NCI-H1417 (cell line): Measurements from ENCODE around the gene UPK3A.

Experiments
- DNase-seq, 3 experiments: peaks; one replicate each; lab custom pipeline; 2025; lab: John Stamatoyannopoulos, UW

UPK3A gene

DNA sequence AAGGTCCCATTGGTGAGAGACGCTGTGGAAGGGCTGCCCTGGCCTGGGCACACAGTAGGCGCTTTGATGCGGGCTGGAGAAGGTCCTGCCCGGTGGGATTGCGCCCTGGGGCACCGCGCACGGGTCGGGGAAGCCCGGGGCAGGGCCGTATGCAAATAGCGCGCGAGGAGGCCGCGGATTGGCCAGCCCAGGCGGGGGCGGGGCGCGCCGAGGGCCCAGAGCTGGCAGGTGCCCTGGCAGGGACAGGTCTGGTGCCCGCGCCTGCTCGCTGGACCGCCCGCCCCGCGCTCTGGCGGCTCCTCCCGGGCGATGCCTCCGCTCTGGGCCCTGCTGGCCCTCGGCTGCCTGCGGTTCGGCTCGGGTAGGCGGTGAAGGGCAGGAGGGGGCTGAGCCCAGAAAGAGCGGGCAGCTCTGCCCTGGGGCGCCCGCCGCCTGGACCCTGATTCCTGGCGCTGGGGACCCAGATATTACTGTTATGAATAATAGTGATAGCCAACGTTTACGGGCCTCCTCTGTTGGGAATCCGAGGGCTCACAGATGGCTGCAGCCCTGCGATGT is at the start of gene UPK3A:
Gene UPK3A, plus strand, starts transcription at position 245 of the 558 bp plus-strand sequence. Its CDS starts 65 bp downstream, at position 310.
- peak; percentile 28 to 65 (median 59) for DNase-seq

GRCh38 chr22:45235101-45235777 is 49.5 kb upstream of the UPK3A start:
- DNase-seq: peak; percentile 22 to 89 (median 51)

DNA sequence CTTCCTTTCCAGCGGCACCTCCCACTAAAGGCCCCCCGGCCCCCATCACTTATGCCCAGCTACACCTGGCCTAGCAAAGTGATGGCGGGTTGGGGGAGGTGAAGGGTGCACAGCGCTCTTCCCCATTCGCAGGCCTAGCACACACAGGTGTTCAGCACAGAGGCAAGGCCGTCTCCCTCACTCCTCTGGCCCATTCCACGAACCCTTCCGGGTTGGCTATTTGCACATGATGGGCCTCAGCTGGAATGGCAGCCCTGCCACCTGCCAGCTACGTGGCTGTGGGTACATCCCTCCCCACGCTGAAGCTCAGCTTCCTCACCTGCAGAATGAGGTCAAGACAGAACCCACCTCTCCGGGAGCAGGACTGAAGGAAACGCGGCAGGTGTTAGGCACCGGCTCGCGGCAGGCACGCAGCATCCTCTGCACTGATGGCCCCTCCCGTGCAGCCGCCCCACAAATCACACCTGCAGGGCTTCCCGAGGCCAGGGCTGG is 48.9 kb upstream of the UPK3A start:
- DNase-seq: peak; percentile 51 to 66 (median 65)

DNA sequence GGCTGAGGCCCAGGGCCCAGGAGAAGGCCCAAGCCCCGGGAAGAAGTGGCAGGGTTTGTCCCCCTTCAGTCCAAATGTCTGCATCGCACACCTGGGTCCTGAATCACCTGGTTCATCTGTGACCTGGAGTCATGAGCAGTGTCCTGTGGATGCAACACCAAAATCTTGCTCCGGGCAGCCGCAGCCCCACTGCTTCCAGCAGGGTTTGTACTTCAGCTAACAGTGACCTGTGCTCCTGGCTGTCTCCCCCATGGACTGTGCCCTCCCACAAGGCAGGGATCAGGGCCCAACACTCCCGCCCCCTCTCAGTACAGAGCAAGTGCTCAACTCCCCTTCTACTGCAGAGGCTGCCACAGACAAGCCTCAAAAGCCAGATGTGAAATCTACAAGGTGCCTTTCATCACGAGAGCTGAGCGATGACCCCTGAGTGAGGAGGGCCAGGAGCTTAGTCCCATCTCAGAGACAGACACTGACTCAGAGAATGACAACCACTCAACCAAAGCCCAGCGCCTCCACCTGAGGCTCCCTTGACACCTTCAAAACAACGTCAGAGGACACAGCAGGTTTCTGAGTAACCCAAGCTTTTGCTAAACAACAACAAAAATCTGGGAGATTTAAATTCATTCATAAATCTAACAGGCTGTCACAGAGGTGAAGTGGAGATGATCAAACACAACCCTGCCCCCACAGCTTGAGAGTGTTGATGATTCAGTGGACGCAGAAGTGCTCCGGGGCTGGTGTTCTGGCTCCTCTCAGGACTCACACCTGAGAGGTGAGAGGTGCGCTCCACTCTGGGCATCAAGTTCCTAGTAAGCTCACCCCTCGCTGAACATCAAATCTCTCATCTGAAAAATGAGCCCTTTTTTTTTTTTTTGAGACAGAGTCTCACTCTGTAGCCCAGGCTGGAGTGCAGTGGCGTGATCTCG is 47.4 kb upstream of the UPK3A start:
- peak in 2 of 3 experiments; percentile 2 to 31 for DNase-seq

DNA sequence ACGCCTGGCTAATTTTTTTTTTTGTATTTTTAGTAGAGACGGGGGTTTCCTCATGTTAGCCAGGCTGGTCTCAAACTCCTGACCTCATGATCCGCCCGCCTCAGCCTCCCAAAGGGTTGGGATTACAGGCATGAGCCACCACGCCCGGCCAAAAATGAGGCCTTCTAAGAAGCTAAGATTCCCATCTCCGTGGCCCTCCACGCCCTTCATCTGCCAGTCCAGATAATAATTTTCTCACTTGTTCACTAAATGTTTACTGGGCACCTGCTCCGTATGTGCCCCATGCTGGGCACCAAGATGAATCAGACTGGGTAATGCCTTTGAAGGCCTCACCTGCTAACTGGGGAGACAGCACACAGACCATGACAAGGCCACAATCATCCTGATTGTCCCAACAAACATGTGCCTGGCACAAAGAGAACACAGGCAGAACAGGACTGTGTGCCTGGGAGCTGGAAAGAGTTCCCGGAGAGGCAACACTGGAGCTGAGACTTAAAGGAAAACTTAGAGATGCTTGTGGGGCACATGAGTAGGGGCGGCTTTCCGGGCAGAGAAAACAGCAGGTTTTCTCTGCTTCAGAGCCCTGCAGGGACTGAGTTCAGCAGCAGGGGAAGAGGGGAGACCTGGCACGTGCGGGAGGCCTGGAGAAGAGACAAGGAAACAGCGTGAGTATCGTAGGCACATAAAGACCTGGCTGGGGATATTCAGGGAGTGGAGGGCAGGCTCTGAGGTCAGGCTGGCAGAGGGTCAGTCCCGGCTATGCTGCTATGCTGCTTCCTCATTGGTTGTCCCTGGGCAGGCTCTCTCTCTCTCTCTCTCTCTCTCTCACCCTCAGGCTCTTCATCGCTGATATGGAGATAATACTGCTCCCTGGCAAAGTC is 46.4 kb upstream of the UPK3A start:
- peak in 2 of 3 experiments; percentile 19 to 24 for DNase-seq

- no peak for DNase-seq
Measured at GRCh38 chr22:45238957-45239680, 45.6 kb upstream of the UPK3A start.

- no peak for DNase-seq
Measured at GRCh38 chr22:45239681-45240051, 45.1 kb upstream of the UPK3A start.

GRCh38 chr22:45240104-45240809 is 44.5 kb upstream of the UPK3A start:
- DNase-seq: peak in 2 of 3 experiments; percentile 33 to 53

- peak; percentile 18 to 53 (median 33) for DNase-seq
Measured at GRCh38 chr22:45240810-45241631, 43.7 kb upstream of the UPK3A start, which contains the start of gene KIAA0930. Gene KIAA0930 (minus strand): TSS chr22:45240894. CDS start chr22:45240703, 191 bp downstream.

DNA sequence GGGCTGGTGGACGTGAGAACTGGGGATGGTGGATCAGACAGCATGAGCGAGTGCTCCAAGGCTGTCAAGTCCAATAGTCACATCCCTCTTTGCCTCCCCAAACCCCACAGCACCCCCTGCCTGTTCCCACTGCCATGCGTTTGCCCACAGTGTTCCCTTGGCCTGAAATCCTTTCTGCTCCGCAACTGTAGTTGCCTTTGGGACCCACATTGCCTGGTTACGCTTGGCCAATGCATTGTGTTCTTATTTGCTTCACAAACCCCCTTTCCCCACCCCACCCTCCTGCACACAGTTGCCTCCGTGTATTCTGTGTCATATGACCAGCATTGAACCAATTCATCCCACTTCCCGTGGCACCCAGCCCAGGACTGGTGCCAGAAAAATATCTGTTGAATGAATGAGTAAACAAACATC is 42.0 kb upstream of the UPK3A start:
- DNase-seq: peak in 2 of 3 experiments; percentile 2 to 31

GRCh38 chr22:45244916-45245315 is 39.8 kb upstream of the UPK3A start:
- no peak for DNase-seq

DNA sequence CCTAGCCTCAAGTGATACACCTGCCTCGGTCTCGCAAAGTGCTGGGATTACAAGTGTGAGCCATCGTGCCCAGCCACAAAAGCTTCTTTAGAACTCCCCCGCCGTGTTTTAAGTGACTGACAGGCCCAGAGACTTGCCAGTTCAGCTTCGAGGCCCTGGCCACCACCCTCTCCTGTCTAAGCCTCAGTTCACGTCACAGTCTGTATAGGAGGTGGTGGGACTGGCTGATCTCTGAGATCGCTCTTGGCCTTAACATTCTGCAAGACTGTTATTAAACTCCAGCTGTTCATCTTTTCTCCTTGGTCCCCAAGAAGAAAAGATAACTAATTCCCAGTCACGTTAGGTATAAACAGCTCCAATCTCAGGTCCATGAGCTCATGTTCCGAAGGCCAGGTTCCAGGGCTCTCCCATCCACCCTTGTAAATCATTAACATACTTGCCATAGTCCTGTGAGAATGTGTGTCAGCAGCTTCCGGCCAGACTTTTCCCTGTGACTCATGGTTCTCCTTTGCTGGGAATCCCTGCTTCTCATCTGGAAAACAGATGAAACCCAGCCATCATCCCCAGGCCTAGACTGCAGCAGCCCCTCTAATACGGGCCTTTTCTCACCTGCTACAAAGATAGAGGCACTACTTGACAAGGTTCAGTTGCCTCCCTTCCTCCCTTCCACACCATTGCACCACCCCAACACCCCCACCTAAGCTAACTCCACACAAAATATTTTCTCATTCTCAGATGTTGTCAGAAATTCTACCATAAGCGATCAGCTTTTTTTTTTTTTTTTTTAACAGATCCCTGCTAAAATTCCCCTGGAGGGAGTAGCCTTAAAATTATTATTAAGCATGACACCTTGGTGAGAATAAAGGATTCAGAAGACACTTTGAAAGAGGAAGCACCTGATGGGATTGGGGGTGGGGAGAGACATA is 38.4 kb upstream of the UPK3A start:
- DNase-seq: no peak

DNA sequence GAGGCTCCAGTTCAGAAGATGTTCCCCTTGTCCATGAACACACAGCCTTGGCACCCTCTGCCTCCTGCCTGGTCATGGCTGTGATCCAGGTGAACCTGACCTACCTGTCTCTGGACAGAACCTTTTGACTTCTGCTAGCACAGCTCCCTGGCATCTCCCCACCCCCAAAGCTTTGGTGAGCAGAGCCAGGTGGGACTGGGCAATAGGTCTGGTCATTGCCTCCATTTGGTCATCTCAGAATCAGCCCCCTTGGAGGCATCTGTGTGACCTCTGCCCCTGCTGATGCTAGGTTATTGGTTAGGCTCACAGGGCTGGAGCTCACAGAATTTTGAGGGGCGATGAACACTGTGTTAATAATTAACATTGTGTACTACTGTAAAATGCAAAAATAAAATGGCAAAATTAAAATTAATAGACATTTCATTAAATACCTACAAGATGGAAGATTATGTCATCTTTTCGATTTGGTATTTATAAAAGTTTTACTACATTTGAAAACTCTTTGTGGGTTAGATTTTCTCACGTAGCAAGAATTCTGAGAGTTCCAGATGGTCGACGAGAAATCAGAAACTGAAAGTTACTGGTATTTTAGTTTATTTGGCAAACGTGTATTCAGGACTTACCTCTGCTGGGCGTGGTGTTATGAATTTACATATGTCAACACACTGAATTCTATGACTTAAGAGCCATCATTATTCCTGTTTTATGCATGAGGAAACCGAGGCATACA is 35.8 kb upstream of the UPK3A start:
- DNase-seq: no peak

DNA sequence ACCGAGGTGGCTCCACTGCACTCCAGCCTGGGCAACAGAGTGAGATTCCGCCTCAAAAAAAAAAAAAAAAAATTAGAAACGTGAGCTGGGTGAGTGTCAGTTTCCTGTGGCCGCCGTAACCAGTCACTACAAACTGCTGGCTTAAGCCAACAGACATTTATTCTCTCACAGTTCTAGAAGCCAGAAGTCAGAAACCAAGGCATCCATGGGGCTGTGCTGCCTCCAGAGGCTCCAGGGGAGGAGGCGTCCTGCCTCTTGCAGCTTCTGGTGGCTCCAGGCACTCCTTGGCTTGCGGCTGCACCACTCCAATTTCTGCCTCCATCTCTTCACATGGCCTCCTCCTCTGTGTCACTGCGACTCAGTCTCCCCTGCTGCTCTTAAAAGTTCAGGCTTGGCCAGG is 32.9 kb upstream of the UPK3A start:
- DNase-seq: no peak

DNA sequence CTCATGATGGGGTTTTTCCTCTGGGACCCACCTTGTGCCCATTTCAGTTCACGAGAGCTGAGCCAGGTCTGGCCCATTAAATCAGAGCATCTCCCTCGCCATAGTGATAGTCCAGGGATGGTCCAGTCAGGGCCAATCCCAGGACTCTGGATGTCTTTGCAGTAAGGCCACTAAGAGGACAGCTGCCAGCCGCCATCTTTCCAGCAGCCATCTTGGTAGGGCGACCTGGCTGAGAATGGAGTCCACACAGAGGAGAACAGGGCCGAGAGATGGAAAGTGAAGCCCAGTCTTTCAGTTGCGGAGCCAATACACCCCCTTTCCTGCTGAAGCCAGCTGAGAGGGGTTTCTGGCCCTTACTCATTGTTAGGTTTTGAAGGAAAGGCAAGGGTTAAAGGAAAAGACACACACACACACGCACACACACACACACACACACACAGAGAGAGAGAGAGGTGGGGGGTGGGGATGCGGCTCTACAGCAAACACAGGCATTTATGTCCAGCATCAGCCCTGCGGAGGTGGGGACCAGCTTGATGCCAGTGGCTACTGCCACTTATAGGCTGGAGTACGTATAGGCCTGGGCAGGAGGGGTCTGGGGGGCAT is 31.6 kb upstream of the UPK3A start:
- DNase-seq: no peak

GRCh38 chr22:45254388-45254787 is 30.4 kb upstream of the UPK3A start:
- no peak for DNase-seq

DNA sequence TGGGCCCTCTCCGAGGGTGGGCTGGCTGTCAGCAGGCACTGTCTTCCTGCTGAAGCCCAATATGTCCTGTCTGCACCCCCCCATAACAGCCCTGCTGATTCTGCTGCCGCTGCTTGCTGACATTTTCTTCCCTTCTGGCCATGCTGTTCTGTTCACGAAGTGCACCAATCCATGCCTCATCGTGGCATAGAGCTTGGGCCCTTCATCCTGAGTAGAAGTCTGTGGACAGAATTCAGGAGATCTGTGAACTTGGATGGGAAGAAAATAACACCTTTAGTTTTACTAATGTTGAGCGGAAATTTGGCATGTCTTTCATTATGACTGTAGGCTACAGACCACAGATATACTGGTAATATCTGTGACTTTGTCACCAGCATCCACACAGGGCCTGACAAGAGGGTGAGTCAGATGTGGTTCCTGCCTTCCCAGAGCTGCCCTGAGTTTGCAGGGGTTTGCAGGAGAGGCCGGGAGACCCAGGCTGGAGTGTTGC is 29.9 kb upstream of the UPK3A start:
- DNase-seq: no peak
